HG03196 (cell line): ENCODE results near the gene NFIA.
"Not testable (repeated sequence)": the region's sequence is repeated elsewhere in the genome, so short reads cannot be mapped to it uniquely, and the experiment has no call there.

Experiments
- ATAC-seq: cut with Tn5 transposase; IDR thresholded peaks from one replicate; pipeline ENCODE4 v1.9.1; 2021; ENCODE audit not compliant: unreplicated experiment

Gene NFIA

DNA sequence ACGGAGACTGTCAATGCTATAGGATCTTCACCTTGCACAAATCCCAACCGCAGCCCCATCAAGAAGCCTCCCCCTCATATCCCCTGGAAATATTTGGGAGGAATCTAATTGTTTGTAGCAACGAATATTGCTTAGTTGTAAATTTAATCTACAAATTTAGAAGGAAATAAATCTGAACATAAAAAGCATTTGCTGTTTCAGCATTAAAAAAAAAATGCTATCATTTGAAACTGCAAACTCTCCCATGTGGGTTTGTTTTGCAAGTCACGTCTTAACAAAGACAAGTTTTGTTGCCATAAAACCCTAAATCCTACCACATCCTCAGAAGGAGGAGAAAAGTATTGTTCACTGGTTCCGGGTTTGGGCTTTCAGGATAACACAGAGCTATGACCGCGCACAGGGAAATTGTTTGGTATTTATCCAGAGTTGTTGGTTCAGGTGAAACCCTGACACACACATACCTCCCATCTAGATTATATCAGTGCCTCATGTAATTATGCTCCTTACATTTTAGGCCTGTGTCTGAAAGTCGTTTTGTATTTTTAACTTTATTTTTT lies 363.0 kb downstream of the NFIA start:
- no peak for ATAC-seq

DNA sequence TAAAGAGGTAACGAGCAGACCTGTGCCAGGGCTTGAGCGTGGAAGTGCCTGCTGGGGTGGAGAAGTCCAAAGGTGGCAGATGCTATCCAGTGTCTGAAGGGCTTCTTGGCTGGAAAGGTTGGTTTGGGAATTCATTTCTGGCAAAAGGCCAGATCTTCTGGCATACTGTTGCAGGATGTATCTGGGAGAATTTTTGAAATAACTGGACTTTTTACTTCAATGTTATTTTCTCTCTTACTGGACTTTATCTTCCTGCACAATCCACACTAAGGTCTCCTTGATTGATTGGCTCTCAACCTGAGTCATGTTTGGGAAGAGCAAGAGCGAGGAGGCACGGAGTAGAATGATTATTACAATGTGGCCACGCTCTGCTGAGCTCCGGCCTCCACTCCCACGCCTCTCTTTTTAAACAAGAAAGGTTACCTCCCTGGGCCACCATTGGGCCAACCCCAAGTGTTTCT lies 364.2 kb downstream of the NFIA start:
- no peak for ATAC-seq

DNA sequence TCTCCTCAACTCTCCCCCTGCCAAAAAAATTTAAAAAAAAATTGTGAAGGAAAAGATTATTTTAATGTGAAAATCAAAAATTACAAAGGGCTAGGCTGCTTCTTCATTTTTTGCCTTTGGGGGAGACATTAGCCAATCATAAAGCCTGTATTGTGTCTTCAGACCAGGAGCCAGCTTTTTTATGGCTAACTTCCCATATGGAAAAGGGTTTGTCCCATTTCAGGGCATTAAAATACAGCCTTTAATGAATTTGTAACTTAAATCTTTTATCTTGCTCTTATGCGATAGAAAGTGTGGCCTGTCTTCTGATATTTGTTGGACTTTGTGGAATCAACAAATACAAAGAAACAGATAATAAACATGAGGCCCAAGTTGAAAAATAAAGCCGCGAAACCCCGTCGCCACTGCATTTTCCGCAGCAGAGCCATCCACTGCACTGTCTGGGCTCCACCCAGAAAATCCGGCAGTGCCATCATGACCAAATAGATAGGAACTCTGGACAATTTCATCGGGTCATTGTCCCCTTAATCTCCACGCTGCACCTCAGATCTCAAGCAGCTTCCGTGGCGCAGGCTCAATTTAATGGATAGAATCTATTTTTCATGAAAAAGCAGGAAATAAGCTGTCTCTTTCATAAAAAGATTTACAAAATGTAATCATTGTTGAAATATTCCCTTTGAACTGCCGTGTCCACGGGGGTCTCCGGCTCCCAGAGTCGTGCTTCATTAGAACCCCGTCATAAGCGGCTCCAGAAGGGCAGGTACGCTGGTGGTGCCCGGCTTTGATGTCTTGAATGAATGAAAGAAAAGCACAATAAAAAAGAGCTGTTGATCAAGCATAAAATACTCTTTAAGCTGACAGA lies 365.0 kb downstream of the NFIA start:
- ATAC-seq, result no peak

DNA sequence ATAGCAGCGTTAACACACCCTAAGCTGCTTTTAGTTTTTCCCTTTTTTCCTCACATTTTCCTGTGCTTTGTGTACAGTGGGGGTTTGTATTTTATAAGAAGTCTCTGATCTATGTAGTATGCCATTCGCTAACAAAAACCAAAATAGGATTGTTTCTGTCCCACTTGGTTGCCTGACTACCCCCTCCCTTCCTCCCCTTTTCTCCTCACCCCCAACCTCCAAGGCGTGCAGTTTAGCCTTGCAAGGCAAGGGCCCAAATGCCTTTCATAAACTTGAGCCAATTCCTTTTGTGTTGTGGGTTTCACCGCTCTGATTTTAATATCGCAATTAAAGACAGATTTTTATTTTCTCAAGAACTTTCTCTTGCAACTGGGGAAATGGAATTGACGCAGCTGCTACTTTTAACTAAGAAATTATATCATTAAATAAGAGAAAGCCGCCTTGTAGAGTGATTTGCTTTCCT lies 365.6 kb downstream of the NFIA start:
- ATAC-seq, result no peak

DNA sequence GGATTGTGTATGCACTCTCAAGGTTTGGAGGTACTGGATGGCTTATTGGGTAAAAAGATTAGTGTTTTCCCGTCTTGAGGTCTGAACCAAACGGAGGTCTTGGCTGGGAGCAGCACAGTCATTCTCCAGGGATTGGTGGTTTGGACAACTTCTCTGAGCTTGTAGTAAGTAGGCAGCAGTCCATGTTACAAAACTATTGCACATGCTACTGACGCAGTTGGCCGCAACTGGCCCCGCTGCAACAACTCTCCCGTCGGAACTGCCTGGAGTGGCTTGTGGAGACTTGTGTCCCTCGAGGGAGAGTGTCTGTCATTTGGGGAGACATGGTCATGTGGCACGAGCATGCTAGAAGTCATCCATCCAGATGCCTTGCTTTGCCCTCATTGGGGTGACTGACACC lies 366.6 kb downstream of the NFIA start:
- no peak for ATAC-seq

DNA sequence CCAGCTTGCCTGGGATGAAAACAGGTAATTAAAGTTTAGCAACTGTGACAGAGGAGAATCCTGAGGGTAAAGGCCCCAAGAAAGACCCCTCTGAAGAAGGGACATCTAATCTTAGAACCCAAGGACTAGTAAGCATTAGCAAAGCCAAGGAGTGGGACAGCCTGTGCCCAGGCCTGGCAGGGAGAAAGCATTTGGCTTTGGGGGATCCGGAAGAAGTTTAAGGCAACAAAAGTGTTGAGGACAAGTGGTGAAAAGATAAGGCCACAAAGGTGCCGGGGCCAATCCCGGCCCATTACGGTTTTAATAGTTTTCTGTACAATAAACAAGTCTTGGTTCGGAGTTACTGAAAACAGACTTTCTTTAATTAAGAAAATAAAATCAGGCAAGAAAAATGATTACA lies 367.0 kb downstream of the NFIA start:
- no peak for ATAC-seq

DNA sequence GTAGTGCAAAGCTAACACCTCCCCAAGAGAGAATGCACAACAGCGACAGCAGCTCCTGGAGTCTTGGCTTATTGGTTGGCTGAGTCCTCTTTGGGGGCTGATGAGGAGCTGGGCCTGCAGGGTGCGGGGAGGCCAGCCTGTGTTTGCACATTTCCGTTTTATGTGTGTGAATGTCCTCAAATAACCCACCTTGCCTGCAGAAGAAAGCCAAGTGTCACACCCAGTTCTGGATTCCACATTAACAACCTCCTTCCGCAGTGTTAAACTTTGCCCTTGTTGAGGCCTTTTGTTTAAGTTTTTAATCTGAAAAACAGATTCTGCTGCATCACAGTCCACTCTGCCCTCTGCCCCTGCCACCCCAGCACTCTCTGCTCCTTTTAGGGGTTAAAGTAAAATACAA lies 368.1 kb downstream of the NFIA start:
- ATAC-seq, result no peak

DNA sequence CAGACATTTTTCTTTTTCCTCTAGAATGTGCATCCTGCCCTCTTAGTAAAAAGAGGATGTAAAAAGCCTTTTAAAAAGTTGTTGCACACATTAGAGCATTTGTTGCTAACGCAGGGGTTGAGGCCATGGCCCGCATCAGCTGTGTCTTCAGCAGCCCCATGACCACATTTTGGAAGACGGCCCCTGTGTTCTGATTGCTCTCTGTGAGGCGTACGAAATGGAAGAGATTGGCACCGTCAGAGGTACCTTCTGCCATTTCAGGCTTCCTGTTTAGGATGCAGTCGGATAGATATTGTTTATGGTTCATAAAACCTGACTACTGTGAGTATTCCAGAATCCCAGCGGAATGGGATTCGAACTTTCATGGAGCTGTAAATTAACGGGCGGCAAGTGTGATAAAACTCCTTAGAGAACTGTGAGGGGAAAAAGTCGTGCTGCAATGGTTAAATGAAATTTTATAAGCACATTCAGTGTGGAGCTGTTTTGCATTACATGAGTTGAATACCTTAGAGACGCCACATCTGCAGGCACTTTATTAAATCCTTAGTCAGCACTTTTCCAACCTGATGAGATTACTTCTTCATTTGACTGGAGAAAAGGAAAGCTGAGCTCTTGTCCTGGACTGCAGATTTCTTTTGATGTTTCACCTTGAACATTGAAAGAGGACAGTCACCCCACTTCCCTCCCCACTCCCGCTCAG lies 368.7 kb downstream of the NFIA start:
- ATAC-seq, result no peak

DNA sequence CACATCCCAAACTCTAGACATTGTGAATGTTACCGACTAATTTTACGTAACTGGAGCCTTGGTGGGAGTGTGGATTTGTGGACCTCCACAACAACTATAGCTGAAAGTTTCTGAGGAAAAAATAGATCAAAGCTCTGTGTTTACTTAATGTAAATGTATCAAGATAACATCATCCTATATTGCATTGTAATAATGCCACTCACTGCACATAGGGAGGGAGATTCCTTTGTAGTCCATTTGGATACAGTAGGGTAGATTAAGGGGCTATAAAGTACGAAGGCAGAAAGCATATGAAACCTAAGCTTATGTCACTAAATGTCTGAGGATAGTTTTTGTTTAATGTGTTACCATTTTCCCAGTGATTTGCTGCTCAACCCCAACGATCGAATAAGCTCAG lies 369.2 kb downstream of the NFIA start:
- ATAC-seq, result no peak

DNA sequence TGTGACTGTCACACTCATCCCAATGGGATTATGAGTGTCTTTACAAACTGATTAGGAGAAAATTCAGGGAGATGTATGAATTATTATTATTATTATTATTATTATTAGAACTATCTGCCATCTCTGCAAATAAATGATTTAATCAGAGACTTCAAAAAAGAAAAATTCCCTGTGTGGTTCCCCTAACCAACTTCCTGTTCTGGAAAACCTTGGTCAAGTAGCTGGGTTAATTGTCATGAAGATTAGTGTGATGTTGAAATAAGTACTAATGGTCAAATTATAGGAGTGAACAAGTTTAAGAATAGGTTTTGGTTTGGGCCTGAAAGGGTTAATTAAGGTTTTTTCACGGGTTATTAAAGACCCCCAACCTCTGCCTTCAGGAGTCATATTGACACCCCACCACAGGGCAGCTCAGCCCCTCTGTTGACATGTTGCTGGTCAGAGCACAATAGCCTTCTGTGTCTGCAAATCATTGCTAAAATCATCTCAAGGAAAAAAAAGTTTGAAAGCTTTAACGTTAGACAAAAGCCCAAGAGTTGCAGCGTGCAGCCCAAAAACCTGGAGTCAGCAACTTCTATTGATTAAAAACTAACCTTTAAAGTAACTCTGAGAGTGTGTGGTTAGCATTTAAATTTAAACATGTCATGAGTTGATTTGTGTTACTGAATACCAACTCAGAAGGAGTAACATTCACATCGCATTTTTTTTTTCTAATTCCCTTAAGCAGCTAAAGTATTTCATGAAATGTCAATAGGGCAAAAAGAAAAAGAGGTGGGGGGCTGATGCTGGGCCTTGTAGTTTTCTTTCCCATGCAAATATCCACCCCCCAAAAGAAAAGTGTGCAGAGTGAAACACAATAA lies 370.0 kb downstream of the NFIA start:
- no peak for ATAC-seq

DNA sequence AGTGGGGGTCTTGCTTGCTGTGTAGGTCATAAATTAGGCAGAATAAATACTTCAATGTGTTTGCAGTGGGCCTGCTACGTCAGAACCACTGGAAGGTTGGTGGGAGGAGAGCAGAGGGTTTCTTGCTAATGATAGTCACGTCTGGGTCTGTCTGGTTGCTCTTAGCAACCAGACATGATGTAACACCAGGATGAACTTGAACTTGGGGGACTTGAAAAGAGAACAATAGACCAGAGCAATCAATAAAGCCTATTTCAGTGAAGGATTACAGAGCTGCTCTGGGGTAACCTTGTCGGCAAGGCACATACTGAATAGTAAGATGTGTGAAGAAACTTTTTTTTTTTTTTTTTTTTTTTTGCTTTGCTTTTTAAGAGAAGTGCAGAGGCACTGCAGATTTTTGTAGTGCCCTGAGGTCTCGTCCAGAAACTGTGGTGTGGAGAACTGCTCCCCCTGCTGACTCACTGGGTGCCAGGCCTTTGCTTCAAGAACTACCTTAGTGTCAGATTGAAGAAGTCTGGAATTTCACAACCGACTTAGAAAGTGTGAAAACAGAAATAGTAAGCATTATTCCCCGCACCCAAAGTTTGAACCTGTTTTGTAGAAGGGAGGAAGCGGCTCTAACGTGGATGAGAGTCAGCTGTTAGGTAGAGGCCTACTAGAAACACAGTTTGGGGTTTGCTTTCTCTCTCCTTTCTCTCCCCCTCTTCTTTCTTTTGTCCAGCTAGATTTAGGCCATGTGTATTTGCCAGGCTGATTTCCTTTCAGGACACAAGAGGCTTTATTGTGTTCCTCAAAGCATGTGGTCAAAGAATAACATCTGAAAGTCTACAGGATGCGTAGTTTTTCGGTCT lies 371.0 kb downstream of the NFIA start:
- ATAC-seq, result no peak

DNA sequence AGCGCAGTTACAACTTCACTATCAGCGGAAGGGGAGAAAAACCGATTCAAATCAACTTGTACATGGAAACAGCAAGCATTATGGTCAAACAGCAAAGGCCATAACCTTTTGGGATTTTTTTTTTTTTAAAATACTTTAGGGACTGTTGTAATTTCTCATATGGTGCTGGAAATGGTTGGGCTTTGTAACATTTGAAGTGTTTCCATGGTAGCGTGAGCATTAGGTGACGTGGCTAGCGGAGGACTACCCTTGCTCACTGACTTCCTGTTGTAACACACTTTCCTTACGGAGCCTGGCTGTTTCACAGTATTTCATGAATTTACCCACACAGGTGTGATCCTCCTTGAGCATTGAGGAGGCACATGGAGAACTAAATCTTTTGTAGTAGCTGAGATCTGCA lies 373.0 kb downstream of the NFIA start:
- ATAC-seq, result no peak

DNA sequence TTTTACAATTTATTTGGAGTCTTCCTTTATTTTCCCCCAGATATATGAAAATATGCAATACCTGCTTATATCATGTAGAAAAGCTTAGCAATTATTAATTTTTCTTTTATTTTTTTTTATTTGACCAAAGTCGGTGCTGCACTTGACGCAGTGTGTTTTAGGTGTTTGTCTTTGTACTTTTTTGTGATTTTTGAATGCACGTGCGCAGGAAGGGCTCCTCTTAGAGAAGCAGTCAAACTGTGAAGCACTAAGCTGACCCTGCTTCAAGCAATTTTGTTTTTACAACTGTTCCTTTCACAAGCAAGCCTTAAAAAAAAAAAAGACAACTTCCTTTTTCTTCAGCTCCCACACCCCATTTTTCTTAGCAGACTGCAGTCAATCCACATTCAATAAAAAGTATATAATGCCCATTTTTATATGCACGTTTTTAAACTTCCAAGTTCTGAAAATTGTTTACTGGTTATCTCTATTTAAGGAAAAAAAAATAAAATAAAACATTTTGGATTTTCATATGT lies 375.2 kb downstream of the NFIA start:
- no peak for ATAC-seq

DNA sequence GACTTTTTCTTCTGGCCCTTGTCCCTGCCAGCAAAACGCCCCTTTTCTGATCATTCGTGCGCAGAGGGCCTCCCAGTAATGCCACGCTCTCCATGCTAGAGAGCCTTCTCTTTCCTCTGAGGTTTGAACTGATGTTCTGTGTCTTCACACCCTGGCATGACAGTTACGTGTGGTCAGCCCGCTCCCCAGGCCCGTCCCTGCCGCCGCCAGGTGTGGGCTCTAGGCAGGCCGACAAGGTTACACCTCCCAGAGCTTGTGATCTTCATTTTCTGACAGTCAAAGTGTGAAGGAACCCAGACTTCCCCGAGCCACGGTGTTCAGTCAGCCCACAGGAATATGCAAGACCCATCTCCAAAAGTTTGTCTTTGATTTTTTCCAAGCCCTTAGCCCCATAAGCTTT lies 377.0 kb downstream of the NFIA start:
- no peak for ATAC-seq

DNA sequence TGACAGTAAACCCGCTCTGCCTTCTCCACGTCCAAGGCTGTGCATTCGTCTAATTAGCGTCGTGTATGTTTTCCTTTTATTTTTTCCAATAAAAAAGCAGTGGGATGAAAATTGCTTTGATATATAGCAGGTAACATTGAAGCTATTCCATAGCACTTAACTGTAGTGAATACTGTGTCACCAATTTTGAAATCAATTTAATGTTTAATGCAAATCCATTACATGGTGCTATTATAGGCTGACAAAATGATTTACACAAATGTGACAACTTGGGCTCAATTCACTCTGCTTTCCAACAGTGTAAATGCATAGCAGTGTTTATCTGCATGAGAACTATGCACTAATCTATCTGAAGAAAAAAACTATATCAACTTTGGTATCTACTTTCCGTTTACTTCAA lies 377.8 kb downstream of the NFIA start:
- ATAC-seq, result no peak

DNA sequence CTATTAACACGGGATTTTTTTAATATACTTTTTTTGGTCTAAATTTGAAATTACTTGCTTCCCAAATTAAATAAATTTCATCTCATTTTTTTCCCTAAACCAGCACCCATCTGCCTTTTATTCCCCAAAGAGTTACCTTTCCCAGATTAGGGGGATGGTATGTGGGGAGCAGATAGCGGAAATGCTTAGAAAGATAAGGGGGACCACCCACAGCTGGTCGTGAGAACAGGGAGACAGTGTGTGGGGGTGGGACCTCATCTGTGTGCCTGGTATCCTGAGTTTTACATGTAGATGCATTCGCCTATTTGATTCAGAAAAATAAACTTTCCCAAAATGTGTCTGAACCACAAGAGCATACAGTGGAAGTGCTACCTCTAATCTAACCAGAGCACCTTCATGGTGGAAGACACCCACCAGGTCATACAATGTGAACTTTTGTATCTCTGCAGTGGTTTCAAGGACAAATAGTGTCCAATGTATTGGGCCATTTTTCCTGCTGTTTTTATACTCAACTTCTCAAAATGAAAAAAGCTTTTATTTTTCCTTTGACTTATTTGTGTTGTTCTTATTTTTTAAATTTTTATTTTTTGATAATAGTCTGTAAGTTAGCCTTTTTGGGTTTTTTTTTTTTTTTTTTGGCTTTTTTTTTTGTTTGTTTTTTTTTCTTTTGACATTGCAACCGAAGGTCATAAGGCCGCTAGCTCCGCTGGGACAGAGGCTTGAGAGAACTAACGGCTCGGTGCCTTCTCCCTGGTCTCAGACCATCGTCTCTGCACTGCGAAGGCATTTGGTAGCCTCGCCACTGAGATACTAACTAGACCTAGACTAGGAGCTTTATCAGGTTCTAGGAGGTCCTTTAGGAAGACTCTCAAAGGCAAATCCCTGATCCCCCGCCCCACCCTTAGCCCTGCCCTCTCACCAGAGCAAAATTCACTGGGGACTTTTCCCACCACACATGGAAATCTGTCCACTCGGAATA lies 379.3 kb downstream of the NFIA start:
- no peak for ATAC-seq

DNA sequence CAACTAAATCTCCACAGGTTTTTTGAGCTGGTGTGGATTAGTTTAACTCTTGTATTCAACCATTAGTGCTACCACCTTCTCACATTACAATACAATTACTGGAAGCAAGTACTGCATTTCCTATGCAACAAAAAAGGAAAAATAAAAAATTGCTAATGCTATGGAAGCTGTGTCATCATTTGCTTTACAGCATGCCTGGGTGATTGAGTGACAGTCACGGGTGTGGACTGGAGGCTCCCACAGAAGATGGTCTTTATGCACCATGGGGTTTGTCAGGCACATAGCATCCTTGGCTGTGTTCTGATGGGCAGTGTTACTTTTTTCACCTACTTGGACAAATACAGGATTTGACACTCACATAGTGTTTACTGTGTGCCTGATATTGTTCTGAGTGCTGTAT lies 380.3 kb downstream of the NFIA start:
- no peak for ATAC-seq

DNA sequence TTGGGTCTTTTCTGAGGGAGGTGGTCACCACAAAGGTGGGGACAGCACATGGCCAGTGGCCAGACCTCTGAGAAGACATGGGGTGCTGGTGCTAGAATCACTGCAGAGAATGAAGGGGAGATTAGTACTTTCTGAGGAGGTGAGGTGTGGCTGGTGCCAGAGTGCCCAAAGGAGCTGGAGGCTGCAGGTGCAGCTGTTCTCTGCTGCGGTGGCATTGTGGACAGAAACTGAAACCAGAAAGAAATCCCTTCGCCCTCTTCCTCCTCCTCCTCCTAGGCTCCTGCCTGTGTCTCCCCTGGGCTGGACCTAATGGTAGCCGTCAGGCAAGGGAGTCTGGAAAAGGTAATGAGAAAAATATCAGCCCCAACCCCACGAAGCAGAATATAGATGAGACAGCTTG lies 380.9 kb downstream of the NFIA start:
- ATAC-seq, result no peak

DNA sequence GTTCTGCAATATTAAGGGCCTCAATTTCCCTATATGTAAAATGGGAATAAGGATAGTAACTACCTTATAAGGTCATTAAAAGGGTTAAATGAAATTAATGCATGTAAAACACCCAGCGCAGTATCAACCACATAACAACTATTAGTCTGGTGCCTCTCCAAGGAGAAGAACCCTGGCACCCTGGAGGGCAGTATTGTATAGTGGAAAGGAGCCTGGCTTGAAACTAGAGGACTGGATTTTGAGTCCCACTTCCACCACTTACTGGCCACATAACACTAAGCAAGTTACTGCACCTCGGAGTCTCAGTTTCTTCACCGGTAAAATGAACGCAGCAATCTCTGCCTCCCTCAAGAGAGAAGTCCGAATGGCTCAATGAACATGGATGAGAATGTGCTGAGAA lies 385.5 kb downstream of the NFIA start:
- not testable (repeated sequence) for ATAC-seq
